COLO829 (cell line): Measurements from ENCODE around the gene TAP2.
A peak's percentile ranks its signal among the peaks of the same experiment; 100 is the strongest.

Experiments
- DNase-seq: peaks from one replicate; pipeline ENCODE4 v3.0.0; 2012; ENCODE audit warnings: low spot score

The TAP2 gene

GRCh38 chr6:32790306-32790705 is 48.2 kb downstream of the TAP2 start:
- DNase-seq, result peak; percentile 97
